A204.1 (cell line): ENCODE results near the gene GNG3.
"Not testable (repeated sequence)": the region's sequence is repeated elsewhere in the genome, so short reads cannot be mapped to it uniquely, and the experiment has no call there.

Experiments used
- FAIRE-seq: peaks from 2 replicates; lab custom pipeline; 2012; peaks lifted over from hg19 to GRCh38; lab: Jason Lieb, UNC

The GNG3 gene

DNA sequence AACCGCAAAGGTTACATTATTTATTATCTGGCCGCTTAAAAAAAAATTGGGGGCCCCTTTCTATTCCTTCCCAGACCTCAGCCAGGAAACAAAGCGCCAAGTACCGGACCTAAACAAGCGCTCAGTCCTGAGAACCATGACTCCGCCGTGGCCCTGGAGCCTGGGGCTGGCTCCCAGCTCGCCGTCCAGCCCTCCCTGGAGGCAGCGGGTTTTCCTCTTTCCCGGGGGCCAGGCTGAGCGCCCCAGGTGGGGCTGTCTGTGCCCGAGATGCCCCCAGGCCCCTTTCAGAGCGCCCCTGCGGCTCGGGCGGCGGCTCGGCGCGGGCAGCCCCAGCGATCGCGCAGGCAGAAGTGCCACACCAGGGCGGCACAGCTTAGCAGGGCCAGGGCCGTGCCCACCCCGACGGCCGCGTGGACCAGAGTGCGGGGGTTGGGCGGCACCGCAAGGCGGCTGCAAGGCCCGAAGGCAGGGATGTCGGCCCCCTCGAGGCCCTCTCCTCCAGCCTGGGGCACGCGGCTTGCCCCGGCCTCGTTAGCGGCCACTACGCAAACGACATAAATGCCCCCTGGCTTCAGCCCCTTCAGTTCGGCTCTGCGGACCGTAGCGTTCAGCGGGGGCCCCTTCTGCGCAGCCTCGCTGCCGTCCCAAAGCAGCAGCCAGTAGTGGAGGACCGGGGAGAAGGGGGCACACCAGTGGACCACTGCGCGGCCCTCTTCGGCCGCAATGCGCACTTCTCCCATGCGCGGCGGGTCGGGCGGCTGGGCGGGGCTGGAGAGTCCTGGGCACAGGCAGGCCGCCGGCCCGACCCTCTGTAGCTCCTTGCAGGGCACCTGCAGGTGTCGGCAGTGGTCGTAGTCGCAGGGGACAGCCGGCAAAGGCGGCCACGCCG is 19.7 kb upstream of the GNG3 start:
- no peak for FAIRE-seq

DNA sequence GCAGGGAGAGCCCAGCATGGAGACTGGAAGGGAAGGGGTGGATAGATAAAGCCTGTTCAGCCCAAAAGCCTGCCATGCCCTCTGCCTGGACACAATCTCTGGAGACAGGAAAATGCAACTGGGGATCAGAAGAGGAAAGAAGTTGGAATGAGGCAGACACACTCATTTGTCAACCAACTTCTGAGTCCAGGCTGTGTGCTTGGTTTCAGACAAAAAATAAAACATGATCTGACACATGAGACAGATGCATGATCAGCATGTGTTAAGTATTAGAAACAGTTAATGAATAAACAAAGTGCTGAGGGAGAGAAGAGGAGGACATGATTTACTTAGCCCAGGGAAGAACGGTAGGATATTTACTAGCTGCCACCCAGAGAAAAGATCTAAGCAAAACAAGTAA is 19.0 kb upstream of the GNG3 start:
- FAIRE-seq: no peak

DNA sequence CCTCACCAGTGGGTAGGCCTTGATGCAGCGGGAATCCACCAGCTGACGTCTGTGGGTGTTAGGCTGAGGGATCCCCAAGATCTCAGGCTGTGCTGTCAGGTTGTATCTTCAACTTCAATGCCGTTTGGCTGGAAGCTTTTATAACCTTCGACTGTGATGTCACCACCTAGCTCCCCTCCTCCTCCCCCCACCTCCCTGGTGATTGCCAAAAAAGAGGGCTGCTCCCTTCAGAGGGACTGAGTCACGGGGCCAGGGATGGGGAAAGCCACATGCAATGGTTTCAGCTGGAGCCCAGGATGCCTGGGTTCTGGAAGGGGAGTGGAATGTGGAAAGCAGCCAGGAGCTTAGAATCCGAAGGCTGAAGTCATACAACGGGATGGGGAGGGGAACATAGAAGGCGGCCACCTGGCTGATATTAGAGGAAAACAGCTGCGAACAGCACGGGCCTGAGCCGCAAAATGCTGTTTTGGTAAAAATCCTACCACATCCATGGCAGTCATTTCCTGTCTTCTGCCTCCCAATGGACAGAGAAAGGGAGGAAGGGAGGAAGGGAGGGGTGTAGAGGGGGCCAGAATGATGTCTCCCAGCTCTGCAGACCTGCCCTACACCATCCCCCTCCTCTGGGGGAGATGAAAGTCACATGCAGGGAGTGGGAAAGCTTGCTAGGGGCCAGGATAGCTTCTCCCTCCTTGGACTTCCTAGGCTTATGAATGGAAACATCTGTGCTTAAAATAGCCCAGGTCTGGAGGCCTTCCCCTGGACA is 17.9 kb upstream of the GNG3 start, which contains the start of gene LRRN4CL:
Gene LRRN4CL, minus strand, starts transcription at position 110 of the 763 bp plus-strand sequence. CDS start 1,022 bp downstream, outside the sequence.
- FAIRE-seq: no peak

DNA sequence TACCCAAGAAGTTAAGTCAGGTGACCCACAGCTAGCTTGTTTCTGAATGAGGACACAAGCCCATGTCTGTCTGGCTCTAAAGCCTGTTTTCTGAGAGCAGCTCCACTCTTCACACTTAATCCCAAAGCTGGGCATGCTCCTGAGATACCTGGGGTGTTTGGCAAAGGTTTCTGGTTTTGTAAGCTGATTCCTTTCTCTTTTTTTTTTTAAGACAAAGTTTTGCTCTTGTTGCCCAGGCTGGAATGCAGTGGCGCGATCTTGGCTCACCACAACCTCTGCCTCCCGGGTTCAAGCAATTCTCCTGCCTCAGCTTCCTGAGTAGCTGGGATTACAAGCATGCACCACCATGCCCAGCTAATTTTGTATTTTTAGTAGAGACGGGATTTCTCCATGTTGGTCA is 13.9 kb upstream of the GNG3 start:
- not testable (repeated sequence) for FAIRE-seq

DNA sequence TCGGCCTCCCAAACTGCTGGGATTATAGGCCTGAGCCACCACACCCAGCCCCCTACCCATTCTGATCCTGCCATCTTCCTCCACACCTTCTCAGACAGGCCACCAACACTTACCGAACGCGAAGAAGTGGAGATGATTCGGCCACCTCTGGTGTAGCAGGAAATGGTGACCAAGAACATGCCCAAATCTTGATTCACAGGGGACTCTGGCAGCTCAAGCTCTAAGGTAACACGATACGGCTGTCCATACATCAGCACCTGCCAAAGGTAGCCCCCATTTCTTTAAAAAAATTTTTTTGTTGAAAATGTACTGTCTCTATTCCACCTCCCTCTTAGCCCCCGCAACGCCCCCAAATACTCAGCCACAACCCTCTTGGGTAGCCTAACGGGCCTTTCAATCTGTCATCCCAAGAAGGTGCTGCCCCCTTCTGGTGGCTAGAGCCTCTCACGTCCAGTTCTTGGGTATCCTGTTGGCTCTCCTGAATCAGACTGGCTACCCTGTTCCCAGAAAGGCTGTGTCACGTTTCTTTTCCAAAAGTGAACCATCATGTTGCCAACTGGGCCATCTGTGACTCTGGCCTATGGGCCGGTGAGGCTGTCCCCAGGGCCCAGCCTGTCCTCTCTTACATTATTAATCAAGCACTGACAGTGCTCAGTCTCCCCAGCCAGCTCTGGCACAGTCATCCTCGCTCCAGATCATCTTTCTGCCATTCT is 12.9 kb upstream of the GNG3 start:
- no peak for FAIRE-seq

DNA sequence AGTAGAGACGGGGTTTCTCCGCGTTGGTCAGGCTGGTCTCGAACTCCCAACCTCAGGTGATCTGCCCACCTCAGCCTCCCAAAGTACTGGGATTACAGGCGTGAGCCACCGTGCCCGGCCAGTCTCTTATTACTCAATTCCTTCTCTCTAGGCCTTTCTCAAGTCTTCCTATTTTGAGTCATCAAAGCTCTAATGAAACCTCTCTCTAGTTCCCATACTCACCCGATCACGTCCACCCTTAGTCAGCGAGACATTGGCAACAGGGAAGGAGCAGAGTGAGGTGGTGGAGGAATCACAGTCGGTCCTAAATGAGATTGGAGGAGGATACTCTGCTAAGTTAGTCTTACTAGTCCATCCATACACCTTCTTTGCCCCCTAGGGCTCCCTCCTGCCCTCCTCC is 5.2 kb upstream of the GNG3 start:
- FAIRE-seq: no peak

DNA sequence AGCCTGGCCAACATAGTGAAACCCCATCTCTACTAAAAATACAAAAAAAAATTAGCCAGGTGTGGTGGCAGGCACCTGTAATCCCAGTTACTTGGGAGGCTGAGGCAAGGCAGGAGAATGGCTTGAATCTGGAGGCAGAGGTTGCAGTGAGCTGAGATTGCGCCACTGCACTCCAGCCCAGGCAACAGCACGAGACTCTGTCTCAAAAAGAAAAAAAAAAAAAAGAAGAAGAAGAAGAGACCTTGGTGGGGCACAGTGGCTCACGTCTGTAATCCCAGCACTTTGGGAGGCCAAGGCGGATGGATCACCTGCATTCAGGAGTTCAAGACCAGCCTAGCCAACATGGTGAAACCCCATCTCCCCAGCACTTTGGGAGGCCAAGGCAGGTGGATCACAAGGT is 3.6 kb upstream of the GNG3 start:
- not testable (repeated sequence) for FAIRE-seq

DNA sequence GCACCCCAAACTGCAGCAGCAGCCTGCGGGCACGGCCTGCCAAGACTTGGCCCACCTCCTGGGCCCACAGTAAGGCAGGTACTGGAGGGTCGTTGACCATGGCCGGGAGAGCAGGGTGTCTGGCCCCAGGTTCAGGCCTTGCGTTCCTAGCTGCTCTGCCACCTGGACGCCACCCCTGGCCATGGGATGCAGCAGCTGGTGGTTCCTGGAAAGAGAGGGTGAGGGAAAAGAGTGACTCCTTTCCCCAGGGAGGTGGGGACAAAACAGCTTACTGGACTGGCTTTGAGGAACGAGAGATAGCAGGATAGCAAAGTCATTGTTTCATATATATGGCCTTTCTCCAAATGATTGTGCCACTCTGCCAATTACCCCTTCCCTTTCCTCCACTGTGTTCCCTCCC is 2.1 kb upstream of the GNG3 start:
- no peak for FAIRE-seq

DNA sequence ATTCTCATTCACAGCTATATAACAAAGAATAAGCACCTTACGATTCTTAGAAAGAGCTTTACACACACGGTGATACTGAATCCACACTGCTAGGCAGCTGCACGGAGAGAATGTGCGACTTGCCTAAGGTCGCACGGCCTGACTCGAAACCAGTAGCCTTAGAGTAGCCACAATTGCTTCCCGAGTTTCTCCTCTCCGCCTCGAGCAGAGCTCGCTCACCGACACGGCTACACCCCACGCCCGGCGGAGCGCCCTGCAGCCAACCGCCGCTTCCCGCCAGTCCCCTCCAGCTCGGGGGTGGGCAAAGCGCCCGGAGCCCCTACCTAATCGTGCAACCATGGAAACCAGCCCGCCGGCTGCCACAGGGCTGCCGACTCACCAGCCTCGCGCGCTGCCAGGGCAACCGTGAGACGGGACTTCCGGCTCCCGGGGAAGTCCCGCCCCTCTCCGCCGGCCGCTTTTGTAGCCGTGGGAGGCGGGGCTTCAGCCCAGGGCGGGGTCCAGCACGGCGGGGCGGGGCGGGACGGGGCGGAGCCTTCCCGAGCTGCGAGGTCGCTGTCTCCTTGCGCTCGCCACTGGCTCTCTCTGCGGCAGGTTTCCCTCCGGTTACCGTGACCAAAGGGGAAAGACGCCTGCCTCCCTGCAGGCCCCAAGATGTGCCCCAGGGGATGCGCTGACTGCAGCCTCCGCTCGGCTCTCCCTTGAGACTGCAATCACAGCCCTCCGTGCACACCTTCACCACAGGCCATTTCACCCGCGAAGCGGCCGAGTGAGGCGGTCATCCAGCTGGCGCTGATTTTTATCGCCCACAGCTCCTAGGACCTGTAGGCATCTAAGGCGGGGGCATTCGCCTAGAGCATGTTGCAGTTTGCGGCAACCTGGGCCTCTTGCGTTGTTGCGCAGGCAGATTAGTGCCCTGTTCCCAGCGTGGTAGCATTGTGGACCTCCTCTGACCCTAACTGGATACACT is 1.3 kb upstream of the GNG3 start:
- FAIRE-seq: no peak

DNA sequence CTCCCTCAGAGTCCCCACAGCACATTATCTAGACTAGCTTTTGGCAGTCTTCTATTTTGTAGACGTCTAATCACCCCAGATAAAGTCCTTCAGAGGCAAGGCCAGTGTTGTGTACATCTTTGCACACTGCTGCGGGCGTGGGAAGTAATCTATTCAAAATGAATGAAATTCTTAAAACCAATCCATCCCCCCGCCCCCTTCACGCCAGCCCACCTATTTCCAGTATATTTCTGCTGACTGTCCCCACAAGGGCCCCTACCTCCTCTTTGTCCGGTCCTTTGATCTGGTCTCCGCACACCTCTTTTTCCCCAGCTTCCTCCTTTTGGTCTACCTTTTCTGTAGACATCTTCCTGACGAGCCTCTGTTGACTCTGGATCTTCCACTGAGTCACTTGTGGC is 627 bp upstream of the GNG3 start:
- FAIRE-seq: no peak

DNA sequence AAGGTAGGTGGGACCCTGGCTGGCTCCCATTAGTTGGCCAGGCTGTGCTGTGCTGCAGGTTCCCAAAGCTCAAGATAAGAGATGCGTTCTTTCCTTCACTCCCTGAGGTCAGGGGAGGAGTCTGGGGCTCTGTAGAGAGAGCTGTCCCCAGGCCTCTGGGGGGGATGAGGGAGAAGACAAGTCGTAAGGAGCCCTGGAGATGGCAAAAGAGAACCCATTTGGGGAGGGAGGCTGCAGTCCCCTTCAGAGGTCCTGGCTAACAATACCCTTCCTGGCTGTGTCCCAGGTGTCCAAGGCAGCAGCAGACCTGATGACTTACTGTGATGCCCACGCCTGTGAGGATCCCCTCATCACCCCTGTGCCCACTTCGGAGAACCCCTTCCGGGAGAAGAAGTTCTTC is 916 bp downstream of the GNG3 start:
- FAIRE-seq: no peak

DNA sequence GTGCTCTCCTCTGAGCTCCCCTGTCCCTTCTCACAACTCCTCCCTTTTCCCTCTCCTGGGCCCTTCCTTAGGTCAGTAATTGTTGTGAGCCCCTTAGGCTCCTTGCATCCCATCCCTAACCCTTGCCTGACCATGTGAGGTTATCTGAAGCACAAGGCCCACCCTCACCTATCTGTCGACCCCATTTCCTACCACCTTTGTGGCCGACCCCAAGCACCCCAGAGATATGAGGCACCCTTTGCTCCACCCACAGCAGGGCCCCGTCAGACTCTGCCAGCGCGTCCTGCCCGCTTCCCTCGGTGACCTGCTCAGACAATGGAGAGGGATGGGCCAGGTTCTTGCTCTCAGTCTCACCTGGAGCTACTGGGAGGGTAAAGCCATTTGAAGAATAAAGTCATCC is 1.3 kb downstream of the GNG3 start:
- FAIRE-seq: no peak

DNA sequence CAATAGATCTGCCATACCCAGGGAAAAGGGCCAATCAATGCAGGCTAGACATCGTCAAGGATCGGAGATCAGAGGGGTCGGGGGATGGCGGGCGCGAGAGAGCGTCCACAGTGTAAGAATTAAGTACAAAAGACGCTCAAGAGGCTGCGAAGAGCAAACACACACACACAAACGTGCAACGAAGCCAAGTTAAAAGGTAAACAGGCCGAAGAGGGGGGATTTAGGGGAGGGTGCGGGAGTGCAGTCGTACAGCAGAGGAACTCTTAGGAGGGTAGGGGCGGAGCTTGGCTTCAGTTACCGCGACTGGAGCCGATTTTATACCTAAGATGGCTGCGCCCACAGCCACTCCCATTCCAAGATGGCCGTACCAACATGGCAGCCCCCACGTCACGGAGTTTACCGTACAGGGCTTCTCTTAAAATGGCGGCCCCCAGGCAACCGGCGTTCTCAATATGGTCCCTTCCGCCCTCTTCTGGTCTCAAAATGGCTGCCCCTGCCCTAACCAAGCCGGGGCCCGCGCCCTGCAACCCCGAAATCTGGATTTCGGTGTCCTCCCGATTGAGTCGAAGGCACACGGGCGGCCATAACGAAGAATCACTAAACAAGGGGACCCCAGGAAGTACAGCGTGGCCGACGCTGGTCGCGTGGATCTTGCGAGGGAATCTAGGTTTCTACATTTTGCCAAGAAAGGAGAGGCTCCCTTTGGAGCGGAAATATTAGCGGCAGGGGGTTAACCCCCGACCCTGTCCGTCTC is 1.9 kb downstream of the GNG3 start:
- FAIRE-seq: peak; percentile 91

DNA sequence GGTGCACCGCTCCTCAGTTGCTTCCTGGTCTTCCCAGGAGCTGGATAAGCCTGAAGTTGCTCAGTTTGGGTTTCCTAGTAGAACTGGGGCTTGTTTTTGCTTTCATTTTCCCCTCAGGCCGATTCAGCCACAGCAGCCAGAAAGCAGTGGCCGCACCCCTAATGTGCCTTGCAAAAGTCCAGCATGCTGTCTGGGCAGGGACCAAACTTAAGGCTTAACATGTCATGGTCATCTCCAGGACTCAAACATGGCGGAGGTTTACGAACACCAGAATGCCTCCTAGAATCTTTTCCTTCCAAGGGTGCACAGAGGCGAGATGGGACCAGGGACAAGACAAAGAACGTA is 2.5 kb downstream of the GNG3 start:
- no peak for FAIRE-seq

DNA sequence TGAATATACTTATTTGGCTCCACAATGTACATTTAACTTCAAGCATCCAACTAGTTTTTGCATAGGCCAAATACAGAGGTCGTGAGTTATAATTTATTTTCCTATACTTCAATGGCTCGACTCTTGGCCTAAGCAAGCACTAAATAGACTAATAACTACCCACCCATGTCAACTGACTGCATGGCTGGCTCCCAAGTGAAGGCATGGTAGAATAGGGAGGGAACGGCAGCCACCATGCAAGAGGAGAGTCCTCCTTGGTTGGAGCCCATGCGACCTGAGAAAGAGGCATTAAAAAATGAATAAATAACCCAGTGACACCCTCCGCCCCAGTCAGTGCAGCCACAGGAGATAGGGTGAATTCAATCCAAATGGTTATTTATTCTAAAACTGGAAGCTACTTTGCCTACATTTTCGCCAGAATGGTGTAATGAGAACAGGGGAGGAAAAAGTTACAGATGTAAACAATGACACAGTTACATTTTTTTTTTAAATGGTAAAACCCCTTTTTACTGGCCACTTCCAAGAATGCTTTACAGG is 4.9 kb downstream of the GNG3 start:
- FAIRE-seq: no peak

DNA sequence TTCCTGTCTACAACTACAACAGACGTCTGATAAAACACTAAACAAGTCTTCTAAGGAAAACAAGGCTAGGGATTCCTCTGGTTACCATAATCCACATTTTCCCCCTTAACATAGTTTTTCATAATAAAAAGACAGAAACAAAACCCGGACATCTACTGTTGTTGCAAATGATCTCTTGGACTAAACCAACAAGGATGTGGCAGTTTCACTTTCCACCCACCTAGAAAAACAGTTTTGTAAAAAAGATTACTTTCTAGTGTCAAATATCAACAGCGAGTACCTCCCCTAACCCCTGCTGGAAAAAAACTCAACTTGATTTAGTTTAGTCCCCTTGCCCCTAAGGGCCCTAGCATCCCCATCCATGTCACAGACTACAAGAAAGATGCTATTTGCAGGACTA is 5.4 kb downstream of the GNG3 start:
- FAIRE-seq: no peak

DNA sequence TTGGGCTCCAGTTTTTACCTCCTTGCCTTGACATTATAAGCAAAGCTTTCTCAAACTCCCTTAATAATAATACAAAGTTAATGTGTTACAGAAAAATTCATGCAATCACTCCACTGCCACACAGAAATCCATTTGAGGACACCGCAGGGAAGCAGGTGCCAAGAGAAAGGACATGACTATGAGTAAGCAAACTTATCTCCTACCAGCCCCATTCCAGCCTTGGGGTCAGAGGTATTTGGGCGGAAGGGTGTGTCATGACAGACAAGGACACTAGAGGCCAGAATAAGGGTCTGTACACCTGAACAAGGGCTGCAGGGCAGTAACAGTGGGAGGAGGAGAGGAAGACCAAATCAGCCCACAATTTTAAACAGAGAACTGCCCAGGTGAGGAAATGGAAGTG is 5.9 kb downstream of the GNG3 start:
- FAIRE-seq: no peak

DNA sequence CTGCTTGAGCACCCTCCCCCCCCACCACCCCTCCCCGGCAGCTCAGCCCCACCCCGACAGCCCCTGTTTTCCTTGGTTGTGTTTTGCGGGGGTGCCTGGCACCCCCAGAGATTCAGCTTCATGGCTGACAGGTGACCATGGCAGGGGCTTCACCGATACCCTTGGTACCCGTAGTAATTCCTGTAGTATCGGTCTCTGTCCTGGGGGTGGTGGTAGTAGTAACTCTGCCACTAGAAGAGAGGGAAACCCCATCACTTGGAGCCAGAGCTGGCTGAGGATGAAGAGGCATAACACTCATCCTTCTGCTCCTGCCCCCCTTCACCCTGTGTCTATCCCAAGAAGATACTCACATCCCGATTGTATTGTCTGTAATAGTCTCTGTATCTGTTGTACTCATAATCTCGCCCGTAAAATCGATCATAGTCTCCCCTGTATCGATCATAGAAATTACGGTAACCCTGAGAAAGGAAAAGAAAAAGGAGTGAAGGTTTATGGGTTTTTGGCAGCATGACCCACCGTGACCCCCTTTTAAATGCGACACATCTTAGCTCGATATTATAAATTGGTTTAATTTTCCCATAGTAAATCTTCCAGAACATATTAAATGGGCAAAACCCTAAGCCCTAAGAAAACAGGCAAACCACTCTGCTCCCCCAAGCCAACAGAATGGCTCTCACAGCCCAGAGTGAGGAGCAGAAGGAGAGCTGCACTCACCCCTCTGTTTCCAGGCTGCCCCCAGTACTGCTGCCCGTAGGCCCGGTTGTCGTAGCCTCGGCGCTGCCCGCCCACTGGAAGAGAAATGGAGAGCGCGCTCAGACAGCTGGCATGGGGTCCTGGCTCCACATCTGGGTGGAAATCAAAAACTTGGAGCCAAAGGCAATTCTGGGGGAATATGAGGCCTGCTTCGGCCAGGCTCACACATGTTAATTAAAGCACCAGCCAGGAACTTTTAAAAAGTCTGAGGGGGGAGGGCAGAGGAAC is 8.0 kb downstream of the GNG3 start:
- no peak for FAIRE-seq

DNA sequence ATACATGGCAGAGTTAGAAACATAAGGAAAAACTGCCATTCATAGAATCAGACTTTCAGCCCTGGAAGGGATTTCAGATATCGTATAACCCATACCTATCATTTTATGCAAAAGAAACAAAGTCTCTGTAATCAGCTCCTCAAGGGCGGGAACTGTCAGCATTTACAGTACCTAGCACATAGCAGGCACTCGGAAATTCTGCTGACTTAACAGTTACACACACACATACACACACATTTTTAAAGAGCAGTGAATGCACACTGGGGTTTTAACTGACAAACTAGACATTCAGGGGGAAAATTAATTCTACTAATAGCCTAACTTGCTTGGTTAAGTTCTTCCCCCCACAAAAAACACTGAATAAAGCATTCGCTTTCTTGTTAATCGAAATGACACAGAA is 8.7 kb downstream of the GNG3 start:
- no peak for FAIRE-seq

DNA sequence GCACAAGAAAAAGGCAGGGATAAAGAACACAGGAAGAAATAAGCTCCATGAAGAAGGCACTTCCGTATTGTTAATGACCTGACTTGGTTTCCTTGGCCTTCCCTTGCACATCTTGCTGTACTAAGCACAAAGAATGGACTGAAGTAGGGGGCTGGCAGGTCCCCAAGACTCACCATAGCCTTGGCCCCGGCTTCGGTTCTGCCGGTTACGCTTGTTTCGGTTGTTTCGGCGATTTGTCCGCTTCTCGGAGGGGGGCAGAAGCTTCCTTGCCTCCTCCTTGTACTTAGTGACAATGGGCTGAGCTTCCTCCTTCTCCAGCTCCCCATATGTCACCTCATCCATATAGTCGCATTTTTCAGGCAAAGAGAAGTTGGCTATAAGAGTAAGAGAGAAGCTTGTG is 9.3 kb downstream of the GNG3 start:
- no peak for FAIRE-seq
